Measurements from ENCODE around the gene CHAF1B. TPM values are rescaled to one million over a fixed set of nuclear protein-coding genes. Genes with fewer than 3 reads are reported as not detected.

The CHAF1B gene
- polyA plus RNA-seq, 3 donors: 0.24 TPM; not detected in 2

- H3K36me3 ChIP-seq (replicated peaks in 1 of 2; ENCODE audit: control insufficient read depth in 1 of 2, insufficient read depth in 2 of 2, low read length in 2 of 2): peaks cover 91 to 99% of the 10 kb centered on the region in 2 donors
- Mint-ChIP-seq H3K27ac (no peak overlapping the region), H3K27me3 (ENCODE audit: low read depth in 3 of 3) (peaks cover 0 to 2% (median 0%) of the 10 kb centered on the region in 3 donors), H3K9me3 (no peaks in the 10 kb centered on the region), H3K36me3 (peaks cover 84 to 96% of the 10 kb centered on the region in 2 donors), H3K4me1 (no peaks in the 10 kb centered on the region), H3K4me3 (no peak overlapping the region)
- H3K4me3 ChIP-seq (replicated peaks in 1 of 3; ENCODE audit: low read depth in 2 of 3, low read length in 3 of 3): no peak overlapping the region
- H3K9me3 ChIP-seq (replicated peaks in 1 of 2; ENCODE audit: control insufficient read depth in 1 of 2, insufficient read depth in 1 of 2, low read length in 2 of 2): no peaks in the 10 kb centered on the region
- intact Hi-C loops (cut with micrococcal nuclease): no loop called here
- H2AFZ ChIP-seq (ENCODE audit: insufficient read depth, low read depth, low read length, poor library complexity, severe bottlenecking): no peak overlapping the region
- peaks cover 5% of the 10 kb centered on the region for H3K79me2 ChIP-seq (ENCODE audit: insufficient read depth, low read length)
- H3K27ac ChIP-seq (ENCODE audit: low read depth in 1 of 2, low read length in 2 of 2): no peak overlapping the region
- no peaks in the 10 kb centered on the region for H3K4me1 ChIP-seq (ENCODE audit: control insufficient read depth in 1 of 2, insufficient read depth in 2 of 2, low read length in 2 of 2)
- no peaks in the 10 kb centered on the region for H3K27me3 ChIP-seq (ENCODE audit: control insufficient read depth in 2 of 2, insufficient read depth in 2 of 2, low read length in 2 of 2)
- H3K4me2 ChIP-seq (replicated peaks; ENCODE audit: extremely low read depth, low read length, poor library complexity, severe bottlenecking): no peak overlapping the region
- TF ChIP-seq CTCF (IDR thresholded peaks at IDR 0.05): no peak
- DNase-seq: no peak
- peaks cover 89% of the 10 kb centered on the region for H4K20me1 ChIP-seq (ENCODE audit: insufficient read depth, low read length)
- H3K9ac ChIP-seq (ENCODE audit: insufficient read depth, low read length, poor library complexity, severe bottlenecking): no peak overlapping the region
- 98% methylated on average over 7 of the region's 7 CpGs for WGBS (ENCODE audit: insufficient coverage)
Observed at GRCh38 chr21:36369064-36369685, 16.0 kb upstream of the CHAF1B start.

- Mint-ChIP-seq H3K4me3 (no peak overlapping the region), H3K36me3 (peaks cover 56 to 70% of the 10 kb centered on the region in 2 donors)
- intact Hi-C loops (cut with micrococcal nuclease): no loop called here
Observed at GRCh38 chr21:36375994-36376393, 9.2 kb upstream of the CHAF1B start.

More at GRCh38 chr21:36375994-36376393, 9.2 kb upstream of the CHAF1B start:
- H3K27me3 Mint-ChIP-seq (ENCODE audit: low read depth in 3 of 3): no peaks in the 10 kb centered on the region
- no peaks in the 10 kb centered on the region for H3K27me3 ChIP-seq (ENCODE audit: control insufficient read depth in 2 of 2, insufficient read depth in 2 of 2, low read length in 2 of 2)
- H3K9me3 Mint-ChIP-seq: no peaks in the 10 kb centered on the region
- DNase-seq: no peak
- H3K27ac ChIP-seq (ENCODE audit: low read depth in 1 of 2, low read length in 2 of 2): no peak overlapping the region
- no peaks in the 10 kb centered on the region for H3K9me3 ChIP-seq (replicated peaks in 1 of 2; ENCODE audit: control insufficient read depth in 1 of 2, insufficient read depth in 1 of 2, low read length in 2 of 2)
- no peak overlapping the region for H3K4me2 ChIP-seq (replicated peaks; ENCODE audit: extremely low read depth, low read length, poor library complexity, severe bottlenecking)
- H3K4me1 ChIP-seq (ENCODE audit: control insufficient read depth in 1 of 2, insufficient read depth in 2 of 2, low read length in 2 of 2): no peaks in the 10 kb centered on the region
- no peak overlapping the region for H3K9ac ChIP-seq (ENCODE audit: insufficient read depth, low read length, poor library complexity, severe bottlenecking)
- no peaks in the 10 kb centered on the region for H3K79me2 ChIP-seq (ENCODE audit: insufficient read depth, low read length)
- H3K4me3 ChIP-seq (replicated peaks in 1 of 3; ENCODE audit: low read depth in 2 of 3, low read length in 3 of 3): no peak overlapping the region
- peaks cover 49% of the 10 kb centered on the region for H4K20me1 ChIP-seq (ENCODE audit: insufficient read depth, low read length)
- peaks cover 67 to 79% of the 10 kb centered on the region in 2 donors for H3K36me3 ChIP-seq (replicated peaks in 1 of 2; ENCODE audit: control insufficient read depth in 1 of 2, insufficient read depth in 2 of 2, low read length in 2 of 2)
- no peak overlapping the region for H2AFZ ChIP-seq (ENCODE audit: insufficient read depth, low read depth, low read length, poor library complexity, severe bottlenecking)
- TF ChIP-seq CTCF (IDR thresholded peaks at IDR 0.05): no peak
- no peak overlapping the region for H3K27ac Mint-ChIP-seq
- H3K4me1 Mint-ChIP-seq: no peaks in the 10 kb centered on the region

Measured in CD14-positive monocyte (primary cell).